22Rv1 (cell line): ENCODE measurements around the gene DLG1.
A peak's percentile ranks its signal among the peaks of the same experiment; 100 is the strongest.

Experiments
- H3K27ac ChIP-seq: fragments of 450-650 bp; 2 replicates; pipeline ENCODE4 v1.5.1; 2017
- ZFX ChIP-seq: fragments of 450-650 bp; IDR thresholded peaks from 2 replicates; pipeline ENCODE4 v1.6.1; 2017; ENCODE audit warnings: antibody characterized with exemption, borderline replicate concordance
- TF ChIP-seq, protein P1 (sequence below): fragments of 450-650 bp; IDR thresholded peaks from 2 replicates; pipeline ENCODE4 v1.5.1; 2017; ENCODE audit warnings: mild to moderate bottlenecking

DLG1 gene

DNA sequence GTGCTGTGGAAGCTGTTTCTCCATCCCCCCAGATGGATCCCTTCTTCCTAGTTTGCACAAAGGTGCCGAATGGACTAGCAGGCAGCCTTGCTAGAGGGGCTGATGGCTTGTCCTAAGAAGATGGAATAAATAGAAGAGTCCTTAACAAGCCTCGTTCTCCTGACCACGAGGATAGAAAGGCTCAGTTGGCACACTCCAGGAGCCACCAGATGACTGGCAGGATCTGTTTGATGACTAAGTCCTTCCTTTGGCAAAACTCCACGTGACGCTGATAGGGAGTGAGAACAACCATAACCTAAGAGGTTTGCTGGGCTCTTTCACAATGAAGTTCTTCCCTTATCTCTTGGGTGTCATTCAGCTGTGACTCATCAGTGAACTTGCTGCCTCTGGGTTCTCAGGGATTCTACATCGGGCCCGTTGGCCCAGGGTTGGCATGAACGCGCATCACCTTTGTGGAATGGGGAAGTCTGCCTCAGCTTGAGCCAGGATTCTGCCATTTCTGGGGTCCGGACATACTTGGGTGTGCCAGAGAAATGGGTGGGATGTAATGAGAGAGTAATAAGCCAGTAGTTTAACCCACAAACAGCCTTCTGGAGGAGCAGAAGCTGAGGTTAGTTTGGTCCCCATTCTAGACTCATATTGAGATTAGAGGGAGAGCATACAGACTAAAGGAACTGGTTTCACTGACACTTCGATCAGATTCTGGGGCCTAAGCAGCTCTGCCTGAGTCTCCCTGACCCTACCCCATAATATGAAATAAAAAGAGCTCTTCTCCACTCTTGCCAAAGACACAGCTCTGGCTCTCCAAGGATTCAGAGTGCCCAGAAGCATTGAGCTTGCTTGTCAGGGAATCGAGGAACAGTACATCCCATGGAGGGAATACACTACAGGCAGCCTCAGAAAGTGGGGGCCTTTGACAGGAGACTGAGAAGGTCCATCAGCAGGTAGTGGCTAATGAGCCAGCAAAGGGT is 266.8 kb downstream of the DLG1 start:
- H3K27ac ChIP-seq = no peak overlapping the region
- TF ChIP-seq, protein P1, sequence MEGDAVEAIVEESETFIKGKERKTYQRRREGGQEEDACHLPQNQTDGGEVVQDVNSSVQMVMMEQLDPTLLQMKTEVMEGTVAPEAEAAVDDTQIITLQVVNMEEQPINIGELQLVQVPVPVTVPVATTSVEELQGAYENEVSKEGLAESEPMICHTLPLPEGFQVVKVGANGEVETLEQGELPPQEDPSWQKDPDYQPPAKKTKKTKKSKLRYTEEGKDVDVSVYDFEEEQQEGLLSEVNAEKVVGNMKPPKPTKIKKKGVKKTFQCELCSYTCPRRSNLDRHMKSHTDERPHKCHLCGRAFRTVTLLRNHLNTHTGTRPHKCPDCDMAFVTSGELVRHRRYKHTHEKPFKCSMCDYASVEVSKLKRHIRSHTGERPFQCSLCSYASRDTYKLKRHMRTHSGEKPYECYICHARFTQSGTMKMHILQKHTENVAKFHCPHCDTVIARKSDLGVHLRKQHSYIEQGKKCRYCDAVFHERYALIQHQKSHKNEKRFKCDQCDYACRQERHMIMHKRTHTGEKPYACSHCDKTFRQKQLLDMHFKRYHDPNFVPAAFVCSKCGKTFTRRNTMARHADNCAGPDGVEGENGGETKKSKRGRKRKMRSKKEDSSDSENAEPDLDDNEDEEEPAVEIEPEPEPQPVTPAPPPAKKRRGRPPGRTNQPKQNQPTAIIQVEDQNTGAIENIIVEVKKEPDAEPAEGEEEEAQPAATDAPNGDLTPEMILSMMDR = no peak
- no peak for TF ChIP-seq ZFX

DNA sequence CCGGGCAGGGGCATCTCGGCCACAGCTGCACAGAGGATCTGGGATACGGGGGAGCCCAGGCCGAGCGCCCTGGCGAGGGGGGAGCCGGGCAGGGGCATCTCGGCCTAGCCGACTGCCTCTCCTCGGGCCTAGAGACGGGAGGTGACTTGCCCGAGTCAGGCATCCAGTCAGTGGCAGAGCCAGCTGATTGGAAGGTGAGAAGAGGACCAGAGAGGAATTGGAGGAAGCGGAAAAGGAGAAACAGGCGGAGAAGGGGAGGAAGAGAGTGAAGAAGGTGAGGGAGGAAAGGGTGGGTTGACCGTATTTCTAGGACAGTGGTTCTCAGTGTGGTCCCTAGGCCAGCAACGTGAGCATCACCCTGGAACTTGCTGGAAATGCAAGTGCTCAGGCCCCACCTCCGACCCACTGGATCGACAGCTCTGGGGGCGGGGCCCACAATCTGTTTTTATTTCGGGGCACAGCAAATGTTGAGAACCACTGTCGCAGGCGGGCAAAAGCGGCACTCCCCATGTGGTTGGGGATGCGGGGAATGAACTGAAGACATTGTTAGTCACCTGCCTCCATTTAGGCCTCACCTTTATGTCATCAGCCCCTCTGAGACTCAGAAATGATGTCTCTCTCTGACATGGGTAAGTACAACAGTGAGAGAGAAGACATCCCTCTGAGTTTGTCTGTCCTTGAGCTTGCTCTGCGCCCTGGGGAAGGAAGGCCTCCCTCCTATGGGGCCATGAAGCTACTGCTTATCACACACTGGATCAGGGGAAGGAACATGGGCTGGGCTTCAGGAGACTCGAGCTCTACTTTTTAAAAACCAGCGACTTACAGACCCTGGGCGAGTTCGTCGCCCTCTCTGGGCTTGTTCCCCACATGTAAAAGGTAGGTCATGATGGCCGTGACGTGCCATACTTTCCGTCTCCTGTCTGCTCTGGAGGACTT is 267.8 kb downstream of the DLG1 start:
- TF ChIP-seq ZFX = no peak
- TF ChIP-seq, protein P1 = no peak
- H3K27ac ChIP-seq = no peak overlapping the region

DNA sequence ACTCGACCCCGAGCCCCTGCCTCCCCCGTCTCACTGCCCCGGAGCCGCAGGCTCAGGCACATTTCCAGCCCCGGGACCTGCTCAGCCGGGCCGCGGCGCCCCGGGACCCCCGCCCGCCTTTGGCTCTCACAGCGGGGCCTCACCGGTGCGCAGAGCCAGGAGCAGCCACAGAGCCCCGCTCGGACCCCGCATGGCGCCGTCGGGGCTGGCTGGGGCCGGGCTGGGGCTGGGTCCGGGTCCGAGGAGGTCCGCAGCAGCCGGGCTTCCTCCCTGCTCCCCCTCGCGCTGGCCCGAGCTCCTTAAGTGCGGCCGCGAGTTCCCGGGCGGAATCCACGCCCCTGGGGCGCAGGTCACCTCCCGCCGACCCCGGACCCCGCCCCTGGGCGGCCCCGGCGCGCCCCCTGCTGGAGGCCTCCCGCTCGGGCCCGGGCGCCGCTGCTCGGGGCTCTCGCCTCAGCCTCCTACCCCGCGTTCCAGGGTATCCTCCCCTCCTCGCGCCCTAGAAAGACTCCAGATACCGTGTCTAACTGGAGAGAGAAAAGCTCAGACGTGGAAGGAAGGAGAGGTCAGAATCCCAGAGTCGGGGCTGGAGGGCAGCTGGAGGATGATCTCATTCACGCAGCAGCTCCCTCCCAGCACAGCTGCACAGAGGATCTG is 268.8 kb downstream of the DLG1 start, which contains the start of gene MELTF:
TSS of gene MELTF (minus strand) at position 307 of the 657 bp plus-strand sequence. CDS start at position 192, 115 bp downstream.
- TF ChIP-seq, protein P1 = peak; percentile 97
- no peak for TF ChIP-seq ZFX
- no peak within 1 kb of the TSS for H3K27ac ChIP-seq

DNA sequence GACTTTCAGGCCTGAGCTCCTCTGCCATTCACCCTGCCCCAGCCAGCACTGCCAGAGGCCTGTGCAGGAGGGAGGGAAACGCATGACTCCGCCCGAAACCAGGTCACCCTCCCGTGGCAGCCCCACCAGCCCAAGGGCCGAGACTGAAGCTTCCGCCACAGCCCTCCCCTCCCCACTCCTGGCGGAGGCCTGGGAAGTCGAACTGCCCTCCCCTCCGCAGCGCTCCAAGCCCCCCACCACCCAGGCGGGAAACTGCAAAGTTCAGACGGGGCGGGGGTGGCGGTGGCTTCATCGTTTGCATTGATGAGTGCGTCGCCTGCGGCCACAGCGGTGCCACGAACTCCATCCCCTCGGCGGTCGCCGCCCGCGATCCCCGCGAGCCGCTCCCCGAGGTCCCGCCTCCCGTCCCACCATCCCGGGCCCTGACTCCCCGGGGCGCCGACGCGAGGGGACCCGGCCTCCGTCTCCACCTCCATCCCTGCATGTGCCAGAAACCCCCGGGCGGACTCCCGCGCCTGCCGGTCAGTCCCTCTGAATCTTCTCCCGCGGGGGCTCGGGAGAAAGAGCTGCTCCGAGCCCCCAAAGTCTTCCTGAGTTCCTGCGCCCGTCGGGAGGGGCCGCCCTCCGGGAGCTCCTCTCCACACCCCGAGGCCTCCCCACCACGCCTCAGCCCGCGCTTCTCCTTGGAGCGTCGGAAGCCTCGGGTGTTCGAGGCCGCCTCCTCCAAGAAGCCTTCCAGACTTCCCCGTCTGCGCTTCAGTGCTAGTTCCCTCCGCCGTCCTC is 269.5 kb downstream of the DLG1 start:
- H3K27ac ChIP-seq = no peak overlapping the region

DNA sequence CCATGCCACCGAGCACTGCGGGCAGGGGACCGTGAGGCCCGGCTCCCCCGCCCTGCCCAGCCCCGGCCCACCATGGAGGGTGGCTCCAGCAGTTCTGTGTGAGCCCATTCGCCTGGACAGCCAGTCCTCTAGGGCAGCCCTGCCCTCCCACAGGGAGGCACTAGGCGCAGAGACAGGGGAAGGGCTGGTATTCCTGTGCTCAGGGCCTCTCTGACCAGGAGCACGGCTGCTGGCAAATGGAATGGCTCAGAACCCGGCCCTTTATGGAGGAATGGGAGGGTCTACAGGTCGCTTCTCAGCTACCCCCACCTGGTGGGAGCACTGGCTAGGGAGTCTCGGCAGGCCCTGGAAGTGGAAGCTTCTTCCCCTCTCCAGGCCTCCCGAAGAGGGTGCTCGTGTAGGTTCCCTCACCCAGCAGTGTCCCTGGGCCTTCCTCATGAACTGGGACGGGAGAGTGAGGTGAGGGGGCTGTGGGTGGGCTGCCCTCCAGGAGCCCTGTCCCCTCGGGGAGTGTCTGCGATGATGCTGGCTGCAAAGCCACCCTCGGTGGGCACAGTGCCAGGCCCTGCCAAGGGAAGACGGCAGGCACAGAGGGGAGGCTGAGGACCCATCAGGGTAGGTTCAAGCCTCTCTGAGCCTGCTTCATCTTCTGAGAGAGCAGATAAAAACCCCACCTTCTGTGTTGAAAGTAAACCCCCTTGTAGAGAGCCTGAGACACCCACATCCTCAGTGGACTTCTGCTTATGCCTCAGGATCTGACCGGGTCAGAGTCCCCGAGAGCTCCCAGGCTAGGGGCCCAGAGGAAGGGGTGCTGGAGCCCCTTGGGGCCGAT is 270.3 kb downstream of the DLG1 start:
- TF ChIP-seq, protein P1 = no peak
- TF ChIP-seq ZFX = no peak
- H3K27ac ChIP-seq = no peak overlapping the region

More for the DNA sequence above, 269.5 kb downstream of the DLG1 start:
- no peak for TF ChIP-seq ZFX
- TF ChIP-seq, protein P1 = no peak
